Activated gamma-delta T cell (primary cell): ENCODE measurements around the gene TECTA.
"Not testable (repeated sequence)": the region's sequence is repeated elsewhere in the genome, so short reads cannot be mapped to it uniquely, and the experiment has no call there.

ENCODE experiments used
- DNase-seq: peaks from one replicate; lab custom pipeline; 2025; lab: John Stamatoyannopoulos, UW

Gene TECTA

DNA sequence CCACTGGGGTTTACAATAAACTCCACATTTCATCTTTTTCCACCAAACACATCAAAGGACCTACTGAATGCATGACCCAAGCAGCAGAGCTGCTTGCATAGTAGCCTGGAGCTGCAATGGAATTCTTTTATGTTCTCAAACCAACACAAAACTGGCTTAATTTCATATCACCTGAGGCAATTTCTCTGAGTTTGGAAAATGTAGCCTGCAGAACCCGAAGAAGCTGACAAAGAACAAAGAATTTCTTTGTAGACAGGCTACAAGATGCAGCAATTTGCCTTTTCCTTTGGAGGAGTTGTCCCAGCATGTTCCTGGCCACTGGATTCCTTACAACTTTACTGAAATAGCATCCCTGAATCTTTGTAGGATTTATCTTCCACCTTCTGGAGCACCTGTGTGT is 5.5 kb upstream of the TECTA start:
- DNase-seq, result no peak

DNA sequence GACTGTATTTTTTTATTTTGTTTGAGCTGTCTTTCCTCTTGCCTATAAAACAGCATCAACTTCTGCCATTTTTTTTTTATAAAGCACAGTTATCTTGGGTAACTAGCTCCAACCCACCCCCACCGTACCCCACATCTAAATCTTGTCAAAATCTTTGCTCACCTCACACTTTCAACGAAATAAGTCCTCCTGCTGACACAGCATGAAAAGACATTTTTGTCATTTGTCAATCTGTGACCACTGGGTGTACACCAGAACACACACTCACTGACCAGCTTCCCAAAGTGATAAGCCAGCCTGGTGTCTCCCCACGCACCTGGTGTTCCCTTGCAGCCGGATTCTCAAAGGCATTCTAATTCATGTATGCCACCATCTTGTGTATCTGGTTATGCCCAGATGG is 1.7 kb upstream of the TECTA start:
- DNase-seq, result no peak

DNA sequence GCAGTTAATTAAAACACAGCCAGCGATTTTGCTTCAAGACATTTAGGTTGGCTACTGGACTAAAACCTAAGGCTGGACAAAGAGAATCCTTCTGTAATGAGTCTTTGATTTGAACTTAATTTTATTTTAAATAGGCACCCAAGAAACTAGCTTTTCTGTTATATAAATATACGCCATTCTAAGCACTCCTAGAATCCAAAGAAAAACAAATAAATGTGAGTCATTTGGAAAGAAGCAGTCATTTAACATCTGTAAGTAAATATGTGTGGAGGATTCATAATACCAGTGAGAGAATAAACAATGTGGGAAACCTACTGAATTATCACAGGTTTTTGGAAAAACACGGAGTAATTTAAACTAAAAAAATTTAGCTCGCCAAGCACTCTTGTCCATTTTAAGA is 1.2 kb upstream of the TECTA start:
- no peak for DNase-seq

DNA sequence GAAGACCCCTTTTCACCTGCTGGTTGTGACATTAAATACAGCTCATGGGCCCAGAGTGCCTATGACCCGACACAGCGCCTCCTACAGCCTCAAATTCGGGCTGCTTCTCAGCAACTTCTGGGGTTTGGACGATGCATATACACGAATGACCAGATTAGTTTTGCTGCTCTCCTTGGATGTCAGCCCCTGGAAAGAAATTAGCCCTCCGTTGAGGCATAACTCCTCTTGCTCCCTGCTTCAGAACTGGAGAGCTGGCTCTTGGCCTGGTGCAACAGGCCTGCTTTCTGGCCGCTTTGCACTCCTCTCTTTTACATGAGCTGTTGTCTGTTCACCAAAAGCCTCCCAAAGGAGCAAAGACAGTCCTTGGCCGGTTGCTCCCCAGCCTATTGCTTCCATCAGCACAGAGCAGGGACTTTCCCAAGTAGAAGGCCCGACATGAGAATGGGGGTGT is 3.3 kb downstream of the TECTA start:
- no peak for DNase-seq

DNA sequence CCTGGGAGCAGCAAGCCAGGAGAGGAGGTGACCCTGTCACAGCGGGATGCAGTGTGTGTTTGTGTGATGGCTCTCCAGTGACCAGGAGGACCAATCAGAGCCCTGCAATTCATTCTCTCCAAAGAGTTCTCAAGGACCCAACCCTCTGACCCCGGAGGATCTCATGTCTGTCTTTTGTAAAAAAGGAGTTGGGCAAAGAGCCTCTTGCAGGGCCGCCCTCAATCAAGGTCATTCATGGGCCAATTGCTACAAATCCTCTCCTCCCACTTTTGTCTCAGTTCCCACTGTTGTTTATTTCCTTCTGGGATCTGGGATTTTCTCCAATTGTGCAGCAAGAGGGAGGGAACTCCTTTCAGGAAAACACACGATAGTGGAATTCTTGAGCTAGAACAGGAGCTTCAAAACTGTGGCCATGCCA is 4.0 kb downstream of the TECTA start:
- no peak for DNase-seq

DNA sequence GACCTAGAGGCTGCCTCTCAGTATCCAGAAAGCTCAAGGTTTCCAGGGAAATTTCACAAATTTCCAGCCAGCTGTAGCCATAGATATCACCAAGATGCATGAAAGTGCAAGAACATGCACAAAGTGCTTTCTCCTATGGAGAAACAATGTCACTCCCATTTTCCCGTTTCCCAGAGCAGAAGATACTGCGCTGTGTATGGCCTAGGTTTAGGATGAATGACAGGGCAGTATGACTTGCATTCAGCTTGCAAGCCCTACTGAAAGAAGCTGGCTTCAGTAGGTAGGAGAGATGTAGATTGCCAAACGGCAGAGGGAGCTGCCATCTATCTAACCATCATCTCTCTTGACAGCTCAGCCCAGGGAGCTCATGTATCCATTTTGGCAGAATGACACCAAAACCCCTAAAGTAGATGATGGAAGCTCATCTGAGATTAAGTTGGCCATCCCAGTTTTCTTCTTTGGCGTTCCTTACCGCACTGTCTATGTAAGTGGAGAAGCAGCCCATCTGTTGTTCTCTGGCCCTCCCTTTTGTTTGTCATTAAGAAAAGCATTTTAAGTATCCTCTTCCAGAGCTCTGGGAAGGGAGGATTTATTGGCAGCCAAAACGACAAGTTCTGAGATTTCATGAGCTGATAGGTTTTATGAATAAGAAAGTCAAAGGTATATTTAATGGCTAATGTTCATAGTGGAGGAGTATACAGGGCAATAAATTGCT is 4.6 kb downstream of the TECTA start:
- DNase-seq, result no peak

DNA sequence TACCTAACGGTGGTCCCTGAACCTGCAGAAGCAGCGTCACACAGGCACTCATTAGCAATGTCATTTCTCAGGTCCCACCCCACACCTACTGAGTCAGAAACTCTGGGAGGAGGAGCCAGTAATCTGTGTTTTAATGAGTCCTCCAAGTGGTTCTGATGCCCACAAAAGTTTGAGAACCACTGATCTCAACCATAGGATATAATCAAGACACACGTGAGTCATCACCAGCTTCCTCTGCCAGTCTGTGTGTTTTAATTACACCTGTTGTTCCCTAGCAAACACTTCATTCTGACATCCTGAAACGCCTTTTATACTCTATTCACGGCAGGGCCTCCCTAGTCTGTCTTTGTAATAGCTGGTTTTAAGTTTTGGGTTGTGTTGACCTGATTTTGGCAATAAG is 5.8 kb downstream of the TECTA start:
- DNase-seq, result no peak

DNA sequence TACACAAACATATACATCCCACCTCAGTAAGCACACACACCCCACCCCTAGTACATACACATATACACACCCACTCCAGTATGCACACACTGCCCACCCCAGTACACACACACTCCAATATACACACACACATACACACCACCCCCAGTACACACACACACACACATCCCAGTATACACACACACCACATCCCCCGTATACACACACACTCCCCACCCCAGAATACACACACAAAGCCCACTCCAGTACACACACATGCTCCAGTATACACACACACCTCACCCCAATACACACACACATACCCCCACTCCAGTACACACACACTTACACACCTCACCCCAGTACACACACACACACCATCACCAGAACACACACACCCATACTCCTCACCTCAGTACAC is 7.4 kb downstream of the TECTA start:
- DNase-seq, result no peak

DNA sequence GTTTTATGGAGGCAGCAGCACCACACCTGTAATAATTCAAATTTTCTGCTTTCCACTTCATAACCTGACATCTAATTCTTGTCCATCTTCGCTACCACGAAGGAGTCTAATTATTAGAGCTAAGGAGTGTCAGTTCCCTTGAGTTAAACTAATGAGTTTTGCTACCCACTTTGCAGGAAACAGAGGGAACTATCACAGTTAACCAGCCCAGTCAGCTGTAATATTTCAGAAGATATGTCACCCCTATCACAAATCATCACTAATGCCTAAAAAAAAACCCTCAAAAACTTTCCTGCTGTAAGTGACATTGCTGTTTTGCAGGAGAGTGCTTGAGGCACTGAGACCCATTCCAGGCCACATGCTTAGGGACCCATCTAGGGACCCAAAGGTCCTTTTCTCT is 8.4 kb downstream of the TECTA start:
- DNase-seq, result no peak

DNA sequence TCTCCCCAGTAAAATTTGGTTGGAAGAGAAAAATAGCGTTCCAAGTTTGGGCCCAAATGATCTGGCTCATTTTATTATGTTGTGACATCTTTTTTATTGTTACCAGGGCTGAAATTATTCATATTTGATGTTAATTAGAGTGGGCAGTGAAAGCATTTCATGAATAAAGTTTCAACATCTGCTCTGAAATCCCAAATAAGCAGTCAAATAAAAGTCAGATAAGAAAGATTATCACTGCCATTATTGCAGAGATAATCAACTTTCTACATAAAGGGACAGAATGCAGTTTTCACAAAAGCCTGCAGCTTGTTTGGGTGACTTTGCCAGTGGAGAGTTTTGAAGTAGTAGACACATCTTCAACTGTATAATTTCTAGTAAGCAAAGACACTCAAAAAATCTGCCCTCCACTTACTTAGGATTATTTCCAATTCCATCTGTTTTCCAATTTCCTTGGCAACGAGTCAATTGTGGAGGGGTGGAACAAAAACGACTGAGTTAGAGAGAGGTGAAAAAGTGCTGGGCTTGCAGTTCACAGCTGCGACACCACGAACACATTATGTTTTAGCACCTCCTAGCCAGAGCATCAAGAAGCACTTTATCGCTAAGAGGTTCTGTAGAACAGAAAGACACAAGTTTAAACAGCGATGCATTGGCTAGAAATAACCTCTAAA is 9.0 kb downstream of the TECTA start:
- no peak for DNase-seq

DNA sequence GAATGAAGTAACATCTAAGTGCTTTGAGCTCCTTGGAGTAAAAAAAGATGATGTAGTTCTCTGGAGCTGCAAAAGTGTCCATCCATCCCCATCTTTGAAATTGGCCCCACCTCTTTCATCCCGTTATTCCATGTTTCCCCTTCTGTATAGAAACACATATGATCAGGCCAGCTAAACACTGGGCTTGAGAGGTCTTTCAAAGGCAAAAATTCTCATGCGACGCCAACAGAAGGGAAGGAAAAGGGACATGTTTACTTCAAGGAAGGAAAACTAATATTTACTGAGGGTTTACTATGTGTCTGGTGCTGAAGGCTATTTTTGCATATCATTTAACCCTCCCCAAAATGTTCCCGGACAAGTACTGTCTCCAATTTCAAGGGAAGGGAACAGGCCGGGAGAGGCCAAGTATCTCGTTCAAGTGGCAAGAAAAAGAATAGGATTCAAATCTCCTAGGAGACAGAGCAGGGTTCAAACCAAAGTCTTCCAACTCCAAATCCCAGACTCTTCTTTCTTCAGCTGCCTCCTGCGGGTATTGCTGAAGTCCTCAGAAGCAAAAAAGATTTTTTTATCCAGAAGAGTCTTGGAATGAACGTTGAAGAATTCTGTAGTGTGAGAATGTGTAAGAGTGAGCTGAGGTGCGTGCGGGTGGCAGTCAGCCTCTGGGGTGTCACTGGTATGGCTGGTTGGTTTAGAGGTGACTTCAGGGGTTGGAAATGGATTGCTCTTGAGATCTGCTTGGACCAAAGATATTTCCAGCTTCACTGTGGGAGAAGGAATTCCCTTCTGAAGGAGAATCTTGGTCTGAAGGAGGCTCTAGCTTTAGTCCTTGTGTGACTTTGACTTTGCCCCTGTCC is 10.1 kb downstream of the TECTA start:
- DNase-seq, result no peak

DNA sequence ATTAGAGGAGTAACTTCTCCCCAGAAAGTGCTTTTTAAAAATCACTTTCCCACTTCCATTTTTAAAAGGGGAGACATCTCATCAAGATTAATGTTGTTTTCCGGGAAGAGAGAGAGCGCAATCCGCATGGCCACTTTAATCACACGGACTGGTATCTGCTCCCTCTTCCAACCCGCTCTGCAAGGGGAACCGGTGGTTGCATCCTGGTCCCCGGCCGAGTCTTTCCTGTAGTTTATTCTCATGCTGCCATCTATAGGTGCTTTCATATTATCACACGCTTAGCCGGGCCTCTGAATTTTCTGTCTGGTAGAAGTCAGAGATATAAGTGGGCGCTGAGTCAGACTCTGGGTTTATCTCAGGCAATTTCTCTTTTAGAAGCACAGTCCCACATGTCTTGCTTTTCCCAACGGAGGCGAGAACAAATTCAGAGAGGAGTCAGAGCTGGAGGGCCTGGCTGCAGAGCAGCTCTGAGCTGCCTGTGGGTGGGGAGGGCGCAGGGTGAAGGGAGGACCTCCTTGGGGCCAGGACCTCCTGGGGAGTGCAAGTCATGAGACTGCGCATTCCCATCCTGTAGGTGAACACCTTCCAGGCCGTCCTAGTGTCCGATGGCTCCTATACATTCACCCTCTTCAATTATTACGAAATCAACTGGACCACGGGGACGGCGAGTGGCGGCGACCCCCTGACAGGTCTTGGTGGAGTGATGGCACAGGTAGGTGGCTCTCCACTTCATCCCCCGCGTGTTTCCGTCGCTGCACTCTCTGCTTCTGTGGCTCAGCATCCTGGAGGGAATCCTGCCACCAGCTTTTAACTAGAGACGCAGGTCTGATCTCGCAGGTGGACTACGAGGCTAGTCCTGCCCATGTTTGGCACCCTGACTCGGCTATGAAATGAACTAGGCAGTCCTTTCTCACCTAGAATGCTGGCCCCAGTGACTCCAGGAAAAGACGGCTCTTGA is 11.7 kb downstream of the TECTA start:
- no peak for DNase-seq

DNA sequence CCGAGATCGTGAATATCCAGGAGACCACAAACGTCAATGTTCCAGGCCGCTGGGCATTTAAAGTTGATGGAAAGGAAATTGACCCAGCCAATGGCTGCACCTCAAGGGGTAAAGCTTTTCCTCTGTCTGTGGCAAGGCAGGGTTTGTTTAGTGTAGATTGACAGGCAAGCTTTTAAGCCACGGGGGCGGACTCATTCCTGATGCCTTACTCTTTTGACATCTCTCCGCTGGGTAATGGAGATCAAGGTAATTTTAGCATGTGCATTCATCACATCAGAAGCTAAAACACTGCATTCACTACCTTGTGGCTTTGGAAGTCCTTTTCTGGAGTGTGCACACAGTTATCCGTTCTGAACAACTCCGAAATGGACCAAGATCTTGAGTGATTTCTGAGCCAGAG is 12.6 kb downstream of the TECTA start:
- DNase-seq, result no peak

DNA sequence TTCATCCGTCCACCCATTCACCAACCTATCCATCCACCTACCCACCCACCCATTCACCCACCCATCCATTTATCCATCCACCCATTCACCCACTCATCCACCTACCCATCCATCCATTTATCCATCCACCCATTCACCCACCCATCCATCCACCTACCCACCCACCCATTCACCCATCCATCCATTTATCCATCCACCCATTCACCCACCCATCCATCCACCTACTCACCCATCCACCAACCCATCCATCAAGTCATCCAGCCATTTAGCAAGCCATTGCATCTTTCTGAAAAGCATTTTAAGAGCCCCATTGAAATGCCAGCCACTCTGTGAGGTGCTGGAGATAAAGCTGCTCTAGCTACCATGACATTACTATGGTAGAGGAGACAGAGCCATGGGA is 14.0 kb downstream of the TECTA start:
- DNase-seq, result not testable (repeated sequence)

DNA sequence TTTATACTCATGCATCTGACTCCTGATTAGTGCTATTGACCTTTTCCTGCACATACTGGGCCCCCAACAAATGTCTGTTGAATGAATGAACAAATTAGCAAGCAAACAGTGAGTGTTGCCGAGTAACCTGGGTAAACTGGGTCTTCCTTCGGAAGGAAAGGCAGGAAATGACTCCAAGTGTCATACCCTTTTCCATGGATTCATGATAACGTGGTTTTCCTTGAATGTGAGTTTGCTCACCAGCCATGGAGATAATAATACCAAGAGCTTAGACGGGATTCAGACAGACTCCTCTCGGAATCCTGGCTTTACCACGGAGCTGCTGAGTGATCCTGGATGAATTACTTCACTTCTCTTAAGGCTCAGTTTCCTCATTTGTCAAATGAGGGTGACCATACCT is 16.7 kb downstream of the TECTA start:
- no peak for DNase-seq

DNA sequence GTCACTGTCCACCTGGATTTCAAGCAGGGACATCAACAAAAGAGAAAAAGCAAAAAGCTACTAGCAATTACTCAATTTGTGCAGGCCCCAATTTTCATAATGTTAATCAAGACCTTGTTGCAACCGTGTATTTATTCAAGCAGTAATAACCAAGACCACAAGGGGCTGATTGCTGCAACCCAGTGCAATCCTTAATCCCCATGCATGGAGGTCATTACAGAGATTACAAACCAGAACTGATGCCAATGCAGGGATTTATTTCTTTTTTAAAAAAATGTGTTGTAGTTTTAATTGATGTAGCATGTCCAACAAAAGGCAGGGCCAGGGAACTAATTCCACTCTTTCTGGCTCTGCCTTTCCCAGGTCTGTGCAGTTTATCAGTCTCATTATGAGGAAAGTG is 18.4 kb downstream of the TECTA start:
- DNase-seq, result no peak

DNA sequence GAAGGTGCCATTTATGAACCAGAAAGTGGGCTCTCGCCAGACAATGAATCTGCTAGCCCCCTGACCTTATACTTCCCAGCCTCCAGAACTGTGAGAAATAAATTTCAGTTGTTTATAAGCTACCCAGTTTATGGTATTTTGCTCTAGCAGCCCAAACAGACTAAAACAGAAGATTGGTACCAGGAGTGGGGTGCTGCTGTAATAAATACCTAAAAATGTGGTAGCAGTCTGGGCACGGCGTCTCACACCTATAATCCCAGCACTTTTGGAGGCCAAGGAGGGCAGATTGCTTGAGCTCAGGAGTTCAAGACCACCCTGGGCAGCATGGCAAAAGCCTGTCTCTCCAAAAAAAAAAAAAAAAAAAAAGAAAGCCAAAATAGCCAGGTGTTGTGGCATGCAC is 21.3 kb downstream of the TECTA start:
- DNase-seq, result no peak

DNA sequence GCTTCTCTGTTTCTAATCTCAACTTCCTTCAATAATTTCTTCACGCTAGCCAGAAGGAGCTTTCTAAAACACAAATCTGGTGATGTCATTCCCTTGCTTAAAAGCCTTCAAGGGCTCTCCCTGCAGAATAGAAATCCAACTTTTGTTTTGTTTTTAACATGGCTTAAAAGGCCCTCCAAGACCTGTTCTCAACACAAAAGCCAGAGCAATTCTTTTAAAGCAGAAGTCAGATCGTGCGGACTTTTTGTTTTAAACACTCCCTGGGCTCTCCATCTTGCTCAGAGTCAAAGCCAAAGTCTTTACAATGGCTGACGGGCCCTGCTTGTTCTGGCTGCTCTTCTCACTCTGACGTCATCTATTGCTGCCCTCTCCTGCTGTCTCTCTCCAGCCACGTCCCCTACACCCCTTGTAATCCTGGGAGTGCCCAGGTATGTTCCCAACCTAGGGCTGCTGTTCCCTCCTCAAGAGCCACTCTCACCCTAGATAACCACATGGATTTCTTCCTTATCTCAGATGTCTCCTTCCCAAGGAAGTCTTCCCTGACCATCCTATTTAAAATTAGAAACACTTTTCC is 22.5 kb downstream of the TECTA start:
- DNase-seq, result no peak

DNA sequence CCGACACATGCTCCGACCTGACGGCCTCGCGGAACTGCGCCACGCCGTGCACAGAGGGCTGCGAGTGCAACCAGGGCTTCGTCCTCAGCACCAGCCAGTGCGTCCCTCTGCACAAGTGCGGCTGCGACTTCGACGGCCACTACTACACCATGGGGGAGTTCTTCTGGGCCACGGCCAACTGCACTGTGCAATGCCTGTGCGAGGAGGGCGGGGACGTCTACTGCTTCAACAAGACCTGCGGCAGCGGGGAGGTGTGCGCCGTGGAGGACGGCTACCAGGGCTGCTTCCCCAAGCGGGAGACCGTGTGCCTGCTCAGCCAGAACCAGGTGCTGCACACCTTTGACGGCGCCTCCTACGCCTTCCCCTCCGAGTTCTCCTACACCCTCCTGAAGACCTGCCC is 26.8 kb downstream of the TECTA start:
- no peak for DNase-seq

DNA sequence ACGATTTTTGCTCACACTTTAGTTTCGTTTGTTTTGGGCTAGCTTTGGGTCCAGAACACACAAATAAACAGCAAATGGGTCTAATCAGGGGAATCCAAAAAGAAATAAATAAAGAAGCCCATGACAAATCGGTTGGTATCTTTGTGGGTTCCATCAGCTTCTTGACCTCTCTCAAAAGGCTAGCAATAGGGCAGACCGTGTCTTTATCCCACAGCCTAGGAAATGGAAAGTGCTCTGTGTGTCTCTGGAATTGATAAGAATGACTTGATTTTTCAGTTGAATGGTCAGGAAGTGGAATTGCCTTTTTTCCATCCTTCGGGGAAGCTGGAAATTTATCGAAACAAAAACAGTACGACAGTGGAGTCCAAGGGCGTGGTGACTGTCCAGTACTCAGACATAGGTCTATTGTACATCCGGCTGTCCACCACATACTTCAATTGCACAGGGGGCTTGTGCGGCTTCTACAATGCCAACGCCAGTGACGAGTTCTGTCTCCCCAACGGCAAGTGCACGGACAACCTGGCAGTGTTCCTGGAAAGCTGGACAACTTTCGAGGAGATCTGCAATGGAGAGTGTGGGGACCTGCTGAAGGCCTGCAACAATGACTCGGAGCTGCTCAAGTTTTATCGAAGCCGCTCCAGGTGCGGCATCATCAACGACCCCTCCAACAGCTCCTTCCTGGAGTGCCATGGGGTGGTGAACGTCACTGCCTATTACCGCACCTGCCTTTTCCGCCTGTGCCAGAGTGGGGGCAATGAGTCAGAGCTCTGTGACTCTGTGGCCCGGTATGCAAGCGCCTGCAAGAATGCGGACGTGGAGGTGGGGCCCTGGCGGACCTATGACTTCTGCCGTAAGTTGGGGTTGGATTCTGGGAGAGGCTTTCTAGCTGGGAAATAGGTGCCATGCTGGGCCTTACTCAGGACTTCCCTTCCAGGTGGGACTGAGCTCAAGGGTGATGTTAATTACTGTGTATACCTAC is 28.6 kb downstream of the TECTA start:
- DNase-seq, result no peak
